Measurements from ENCODE around the gene TSPO. TPM values are rescaled to one million over a fixed set of nuclear protein-coding genes. Genes with fewer than 3 reads are reported as not detected.

The TSPO gene
- total and polyA plus RNA-seq, 4 donors: 86.1 to 707 (median 284) TPM

- Histone ChIP-seq H3K9ac (ENCODE audit: insufficient read depth in 1 of 2, low read length in 2 of 2) (no peak overlapping the region), H3K4me3 (no peak overlapping the region), H3K36me3 (ENCODE audit: control insufficient read depth in 4 of 4, insufficient read depth in 4 of 4, low read length in 4 of 4) (peaks cover 0 to 62% (median 17%) of the 10 kb centered on the region in 4 donors), H3K27me3 (ENCODE audit: control insufficient read depth in 3 of 3, insufficient read depth in 3 of 3, low read length in 2 of 3) (no peaks in the 10 kb centered on the region), H3K4me1 (ENCODE audit: control insufficient read depth in 5 of 5, insufficient read depth in 5 of 5, low read length in 5 of 5) (peaks cover 0 to 3% (median 0%) of the 10 kb centered on the region in 5 donors), H3K9me3 (ENCODE audit: control insufficient read depth in 4 of 4, insufficient read depth in 3 of 4, low read length in 3 of 4) (peaks cover 0 to 2% (median 0%) of the 10 kb centered on the region in 4 donors), H3K27ac (ENCODE audit: low read depth in 1 of 2, low read length in 1 of 2) (no peak overlapping the region)
- TF ChIP-seq CTCF (IDR thresholded peaks at IDR 0.05; ENCODE audit: control extremely low read depth, extremely low read depth): no peak
- 94 to 96% methylated on average over 23 of the region's 23 CpGs for WGBS, 2 donors
- DNase-seq (no peak), ATAC-seq (ENCODE audit: insufficient read depth, low FRiP score) (no peak)
Observed at GRCh38 chr22:43169310-43170130, 18.2 kb downstream of the TSPO start.

GRCh38 chr22:43170131-43170480 lies 18.7 kb downstream of the TSPO start:
- Histone ChIP-seq H3K9me3 (ENCODE audit: control insufficient read depth in 4 of 4, insufficient read depth in 3 of 4, low read length in 3 of 4) (peaks cover 0 to 2% (median 0%) of the 10 kb centered on the region in 4 donors), H3K36me3 (ENCODE audit: control insufficient read depth in 4 of 4, insufficient read depth in 4 of 4, low read length in 4 of 4) (peaks cover 0 to 66% (median 18%) of the 10 kb centered on the region in 4 donors), H3K4me1 (ENCODE audit: control insufficient read depth in 5 of 5, insufficient read depth in 5 of 5, low read length in 5 of 5) (no peaks in the 10 kb centered on the region), H3K27me3 (ENCODE audit: control insufficient read depth in 3 of 3, insufficient read depth in 3 of 3, low read length in 2 of 3) (no peaks in the 10 kb centered on the region), H3K27ac (ENCODE audit: low read depth in 1 of 2, low read length in 1 of 2) (no peak overlapping the region), H3K9ac (ENCODE audit: insufficient read depth in 1 of 2, low read length in 2 of 2) (no peak overlapping the region), H3K4me3 (no peak overlapping the region)
- 93 to 98% methylated on average over 9 of the region's 9 CpGs for WGBS, 2 donors
- TF ChIP-seq CTCF (IDR thresholded peaks at IDR 0.05; ENCODE audit: control extremely low read depth, extremely low read depth): no peak
- DNase-seq (no peak), ATAC-seq (ENCODE audit: insufficient read depth, low FRiP score) (no peak)

GRCh38 chr22:43171019-43171491 lies 19.7 kb downstream of the TSPO start:
- H3K27me3 ChIP-seq (ENCODE audit: control insufficient read depth in 3 of 3, insufficient read depth in 3 of 3, low read length in 2 of 3): no peaks in the 10 kb centered on the region
- H3K9ac ChIP-seq (ENCODE audit: insufficient read depth in 1 of 2, low read length in 2 of 2): no peak overlapping the region
- peaks cover 0 to 1% (median 0%) of the 10 kb centered on the region in 5 donors for H3K4me1 ChIP-seq (ENCODE audit: control insufficient read depth in 5 of 5, insufficient read depth in 5 of 5, low read length in 5 of 5)
- DNase-seq: no peak
- no peak overlapping the region for H3K27ac ChIP-seq (ENCODE audit: low read depth in 1 of 2, low read length in 1 of 2)
- no peak for ATAC-seq (ENCODE audit: insufficient read depth, low FRiP score)
- H3K36me3 ChIP-seq (ENCODE audit: control insufficient read depth in 4 of 4, insufficient read depth in 4 of 4, low read length in 4 of 4): peaks cover 0 to 70% (median 19%) of the 10 kb centered on the region in 4 donors
- WGBS, 2 donors: 68 to 87% methylated on average over 14 of the region's 14 CpGs
- no peak for TF ChIP-seq CTCF (IDR thresholded peaks at IDR 0.05; ENCODE audit: control extremely low read depth, extremely low read depth)
- no peak overlapping the region for H3K4me3 ChIP-seq
- H3K9me3 ChIP-seq (ENCODE audit: control insufficient read depth in 4 of 4, insufficient read depth in 3 of 4, low read length in 3 of 4): peaks cover 0 to 4% (median 0%) of the 10 kb centered on the region in 4 donors
